Mesendoderm (in vitro differentiated cells): ENCODE measurements around the gene CTU1.

Source experiments
- DNase-seq: peaks from one replicate; pipeline ENCODE4 v3.0.0; 2013
- H2AK5ac ChIP-seq: 2 replicates; pipeline ENCODE4 v1.6.1; 2013; ENCODE audit warnings: low read length, inconsistent platforms
- H2BK120ac ChIP-seq: 2 replicates; pipeline ENCODE4 v1.6.1; 2013; ENCODE audit warnings: low read depth, mild to moderate bottlenecking, low read length, moderate library complexity, mixed read lengths
- H2BK15ac ChIP-seq: replicated peaks from 2 replicates; pipeline ENCODE4 v1.6.1; 2013; ENCODE audit warnings: low read depth, mild to moderate bottlenecking, moderate library complexity
- H2BK5ac ChIP-seq: 2 replicates; pipeline ENCODE4 v1.6.1; 2013; ENCODE audit warnings: low read length, inconsistent platforms
- H3K18ac ChIP-seq: 2 replicates; pipeline ENCODE4 v1.6.1; 2013; ENCODE audit warnings: mild to moderate bottlenecking, low read length, mixed read lengths
- H3K23ac ChIP-seq: one replicate; pipeline ENCODE4 v1.6.1; 2013; ENCODE audit warnings: low read length
- H3K27ac ChIP-seq: 2 replicates; pipeline ENCODE4 v1.5.1; 2013; ENCODE audit warnings: low read depth, mild to moderate bottlenecking, inconsistent platforms, low read length, moderate library complexity
- H3K27me3 ChIP-seq: 2 replicates; pipeline ENCODE4 v1.6.1; 2013; ENCODE audit warnings: low read length, control low read depth, mild to moderate bottlenecking, inconsistent platforms; ENCODE audit not compliant: insufficient read depth, poor library complexity
- H3K36me3 ChIP-seq: 2 replicates; pipeline ENCODE4 v1.6.1; 2013; ENCODE audit warnings: low read length, inconsistent platforms; ENCODE audit not compliant: control insufficient read depth, insufficient read depth
- H3K4ac ChIP-seq: one replicate; pipeline ENCODE4 v1.6.1; 2013; ENCODE audit warnings: low read depth, mild to moderate bottlenecking, low read length, moderate library complexity
- H3K4me1 ChIP-seq: 2 replicates; pipeline ENCODE4 v1.6.1; 2013; ENCODE audit warnings: low read depth, low read length, inconsistent platforms; ENCODE audit not compliant: control insufficient read depth
- H3K4me2 ChIP-seq: 2 replicates; pipeline ENCODE4 v1.6.1; 2013; ENCODE audit warnings: low read length
- H3K4me3 ChIP-seq: 2 replicates; pipeline ENCODE4 v1.5.1; 2013; ENCODE audit warnings: mild to moderate bottlenecking, low read length
- H3K56ac ChIP-seq: one replicate; pipeline ENCODE4 v1.6.1; 2013; ENCODE audit warnings: low read length
- H3K79me1 ChIP-seq: 2 replicates; pipeline ENCODE4 v1.6.1; 2013; ENCODE audit warnings: low read length, inconsistent platforms
- H3K79me2 ChIP-seq: 2 replicates; pipeline ENCODE4 v1.6.1; 2013; ENCODE audit warnings: mild to moderate bottlenecking, low read length; ENCODE audit not compliant: control insufficient read depth, insufficient read depth
- H3K9ac ChIP-seq: 2 replicates; pipeline ENCODE4 v1.6.1; 2013; ENCODE audit warnings: low read length, inconsistent platforms
- H4K5ac ChIP-seq: one replicate; pipeline ENCODE4 v1.6.1; 2013; ENCODE audit warnings: low read length
- H4K8ac ChIP-seq: one replicate; pipeline ENCODE4 v1.6.1; 2013; ENCODE audit warnings: low read depth, mild to moderate bottlenecking, control low read depth, low read length, moderate library complexity
- WGBS: extraction: QIAGEN DNeasy Blood & Tissue Kit; methylation state at CpG from one replicate; pipeline ENCODE4 v1.1.7; 2013; ENCODE audit warnings: low lambda C conversion rate, missing lambda C conversion rate; ENCODE audit not compliant: insufficient coverage; ENCODE audit errors: extremely low coverage; 5-methylcytosine and 5-hydroxymethylcytosine counted together

CTU1 gene

GRCh38 chr19:51100601-51101000, 7.6 kb downstream of the CTU1 start:
- H3K36me3 ChIP-seq: no peaks in the 10 kb centered on the region
- H3K4me1 ChIP-seq: no peaks in the 10 kb centered on the region
- no peak overlapping the region for H2BK15ac ChIP-seq
- no peak overlapping the region for H2BK120ac ChIP-seq
- H4K5ac ChIP-seq: no peak overlapping the region
- H3K27ac ChIP-seq: no peak overlapping the region
- no peak for DNase-seq
- no peak overlapping the region for H3K4me3 ChIP-seq
- no peaks in the 10 kb centered on the region for H3K79me2 ChIP-seq
- no peaks in the 10 kb centered on the region for H3K79me1 ChIP-seq
- no peak overlapping the region for H3K4ac ChIP-seq
- H2AK5ac ChIP-seq: no peak overlapping the region
- H3K9ac ChIP-seq: no peak overlapping the region
- H3K56ac ChIP-seq: no peak overlapping the region
- no CpG with 5 or more reads among the region's 3 CpGs for WGBS
- no peak overlapping the region for H4K8ac ChIP-seq
- H3K18ac ChIP-seq: no peak overlapping the region
- H3K4me2 ChIP-seq: no peak overlapping the region
- no peaks in the 10 kb centered on the region for H3K27me3 ChIP-seq
- H3K23ac ChIP-seq: no peak overlapping the region
- no peak overlapping the region for H2BK5ac ChIP-seq

GRCh38 chr19:51099047-51099382, 9.2 kb downstream of the CTU1 start:
- Histone ChIP-seq H3K4ac (no peak overlapping the region), H3K9ac (no peak overlapping the region), H3K23ac (no peak overlapping the region), H3K79me2 (no peaks in the 10 kb centered on the region), H3K4me2 (no peak overlapping the region), H2BK120ac (no peak overlapping the region), H3K36me3 (no peaks in the 10 kb centered on the region), H4K5ac (no peak overlapping the region), H3K27ac (no peak overlapping the region), H2BK5ac (no peak overlapping the region), H2AK5ac (no peak overlapping the region), H3K18ac (no peak overlapping the region), H3K79me1 (no peaks in the 10 kb centered on the region), H3K56ac (no peak overlapping the region), H2BK15ac (no peak overlapping the region), H3K4me3 (no peak overlapping the region), H3K27me3 (no peaks in the 10 kb centered on the region), H3K4me1 (no peaks in the 10 kb centered on the region), H4K8ac (no peak overlapping the region)
- no peak for DNase-seq
- no CpG with 5 or more reads among the region's 22 CpGs for WGBS

GRCh38 chr19:51098365-51099046, 9.7 kb downstream of the CTU1 start:
- Histone ChIP-seq H3K4me2 (no peak overlapping the region), H3K79me1 (no peaks in the 10 kb centered on the region), H4K5ac (no peak overlapping the region), H3K56ac (no peak overlapping the region), H3K36me3 (no peaks in the 10 kb centered on the region), H3K27ac (no peak overlapping the region), H2BK5ac (no peak overlapping the region), H3K4me1 (no peaks in the 10 kb centered on the region), H2AK5ac (no peak overlapping the region), H3K9ac (no peak overlapping the region), H3K4me3 (no peak overlapping the region), H3K18ac (no peak overlapping the region), H2BK15ac (no peak overlapping the region), H2BK120ac (no peak overlapping the region), H3K23ac (no peak overlapping the region), H3K79me2 (no peaks in the 10 kb centered on the region), H4K8ac (no peak overlapping the region), H3K4ac (no peak overlapping the region), H3K27me3 (no peaks in the 10 kb centered on the region)
- DNase-seq: no peak
- WGBS: no CpG with 5 or more reads among the region's 78 CpGs

- H3K23ac ChIP-seq: no peak overlapping the region
- H2BK5ac ChIP-seq: no peak overlapping the region
- no peak overlapping the region for H2BK15ac ChIP-seq
- H2AK5ac ChIP-seq: no peak overlapping the region
- no peak overlapping the region for H2BK120ac ChIP-seq
- no peak overlapping the region for H3K56ac ChIP-seq
- no peak overlapping the region for H3K18ac ChIP-seq
- no peaks in the 10 kb centered on the region for H3K36me3 ChIP-seq
- H3K27ac ChIP-seq: no peak overlapping the region
- DNase-seq: no peak
- WGBS: no CpG with 5 or more reads among the region's 20 CpGs
- no peak overlapping the region for H3K4ac ChIP-seq
- no peaks in the 10 kb centered on the region for H3K79me1 ChIP-seq
- H3K9ac ChIP-seq: no peak overlapping the region
- no peak overlapping the region for H4K5ac ChIP-seq
- H4K8ac ChIP-seq: no peak overlapping the region
- no peak overlapping the region for H3K4me3 ChIP-seq
- no peaks in the 10 kb centered on the region for H3K4me1 ChIP-seq
- no peaks in the 10 kb centered on the region for H3K27me3 ChIP-seq
- H3K4me2 ChIP-seq: no peak overlapping the region
- no peaks in the 10 kb centered on the region for H3K79me2 ChIP-seq
Measured at GRCh38 chr19:51097796-51098195, 10.4 kb downstream of the CTU1 start.

GRCh38 chr19:51097166-51097738, 11.0 kb downstream of the CTU1 start:
- H3K4me3 ChIP-seq: no peak overlapping the region
- no peak overlapping the region for H3K56ac ChIP-seq
- no peak overlapping the region for H3K27ac ChIP-seq
- H3K79me1 ChIP-seq: no peaks in the 10 kb centered on the region
- no peaks in the 10 kb centered on the region for H3K27me3 ChIP-seq
- no peak overlapping the region for H3K18ac ChIP-seq
- no peak overlapping the region for H3K4ac ChIP-seq
- H2BK5ac ChIP-seq: no peak overlapping the region
- H3K4me2 ChIP-seq: no peak overlapping the region
- H3K79me2 ChIP-seq: no peaks in the 10 kb centered on the region
- no peaks in the 10 kb centered on the region for H3K4me1 ChIP-seq
- WGBS: no CpG with 5 or more reads among the region's 8 CpGs
- H3K9ac ChIP-seq: no peak overlapping the region
- no peak overlapping the region for H4K5ac ChIP-seq
- H2BK120ac ChIP-seq: no peak overlapping the region
- no peak overlapping the region for H4K8ac ChIP-seq
- DNase-seq: peak; percentile 55
- H2BK15ac ChIP-seq: no peak overlapping the region
- no peaks in the 10 kb centered on the region for H3K36me3 ChIP-seq
- H3K23ac ChIP-seq: no peak overlapping the region
- H2AK5ac ChIP-seq: no peak overlapping the region
